Measurements from ENCODE around the gene RPP25L. TPM values are rescaled to one million over a fixed set of nuclear protein-coding genes. Genes with fewer than 3 reads are reported as not detected.

RPP25L gene
- total RNA-seq, 1 donor from 2014 or later, result 30.5 TPM

DNA sequence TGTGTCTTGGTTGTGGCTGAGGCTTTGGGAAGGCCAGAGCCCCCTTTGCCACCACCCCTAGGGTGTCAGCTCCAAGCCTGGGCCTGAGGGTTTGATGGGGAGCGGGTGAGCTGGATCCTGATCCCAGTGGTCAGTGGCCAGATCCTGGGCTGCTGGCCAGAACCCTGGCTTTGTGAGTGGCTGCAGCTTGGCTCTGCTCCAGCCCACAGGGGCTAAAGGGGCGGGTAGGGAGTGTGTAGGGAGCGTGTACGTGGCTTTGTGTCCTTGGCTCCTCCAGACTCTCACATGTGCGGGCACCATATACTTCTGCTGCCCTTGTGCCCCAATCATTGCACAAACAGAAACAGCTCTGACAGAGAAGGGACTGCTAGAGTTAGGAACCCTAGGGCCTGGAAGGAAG, 38.9 kb upstream of the RPP25L start:
- Mint-ChIP-seq H3K4me1 (ENCODE audit: low read depth) (peaks cover 47% of the 10 kb centered on the region), H3K4me3 (ENCODE audit: low read depth) (peak overlapping the region; percentile 39), H3K27ac (no peak overlapping the region), H3K36me3 (ENCODE audit: insufficient read depth) (peaks cover 8% of the 10 kb centered on the region), H3K9me3 (ENCODE audit: low read depth) (no peaks in the 10 kb centered on the region), H3K27me3 (no peaks in the 10 kb centered on the region)
- TF ChIP-seq, protein P1, sequence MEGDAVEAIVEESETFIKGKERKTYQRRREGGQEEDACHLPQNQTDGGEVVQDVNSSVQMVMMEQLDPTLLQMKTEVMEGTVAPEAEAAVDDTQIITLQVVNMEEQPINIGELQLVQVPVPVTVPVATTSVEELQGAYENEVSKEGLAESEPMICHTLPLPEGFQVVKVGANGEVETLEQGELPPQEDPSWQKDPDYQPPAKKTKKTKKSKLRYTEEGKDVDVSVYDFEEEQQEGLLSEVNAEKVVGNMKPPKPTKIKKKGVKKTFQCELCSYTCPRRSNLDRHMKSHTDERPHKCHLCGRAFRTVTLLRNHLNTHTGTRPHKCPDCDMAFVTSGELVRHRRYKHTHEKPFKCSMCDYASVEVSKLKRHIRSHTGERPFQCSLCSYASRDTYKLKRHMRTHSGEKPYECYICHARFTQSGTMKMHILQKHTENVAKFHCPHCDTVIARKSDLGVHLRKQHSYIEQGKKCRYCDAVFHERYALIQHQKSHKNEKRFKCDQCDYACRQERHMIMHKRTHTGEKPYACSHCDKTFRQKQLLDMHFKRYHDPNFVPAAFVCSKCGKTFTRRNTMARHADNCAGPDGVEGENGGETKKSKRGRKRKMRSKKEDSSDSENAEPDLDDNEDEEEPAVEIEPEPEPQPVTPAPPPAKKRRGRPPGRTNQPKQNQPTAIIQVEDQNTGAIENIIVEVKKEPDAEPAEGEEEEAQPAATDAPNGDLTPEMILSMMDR (IDR thresholded peaks at IDR 0.05; ENCODE audit: unreplicated experiment), result no peak
- DNase-seq (ENCODE audit: low spot score, unreplicated experiment), result no peak

GRCh38 chr9:34648673-34649072, 36.8 kb upstream of the RPP25L start:
- Mint-ChIP-seq H3K9me3 (ENCODE audit: low read depth) (no peaks in the 10 kb centered on the region), H3K27ac (no peak overlapping the region), H3K27me3 (no peaks in the 10 kb centered on the region), H3K4me3 (ENCODE audit: low read depth) (no peak overlapping the region), H3K4me1 (ENCODE audit: low read depth) (peaks cover 48% of the 10 kb centered on the region), H3K36me3 (ENCODE audit: insufficient read depth) (peaks cover 8% of the 10 kb centered on the region)
- TF ChIP-seq, protein P1 (IDR thresholded peaks at IDR 0.05; ENCODE audit: unreplicated experiment), result no peak
- DNase-seq (ENCODE audit: low spot score, unreplicated experiment), result no peak

- H3K4me3 Mint-ChIP-seq (ENCODE audit: low read depth), result peak overlapping the region; percentile 84
- no peak for DNase-seq (ENCODE audit: low spot score, unreplicated experiment)
- peak overlapping the region; percentile 92 for H3K27ac Mint-ChIP-seq
- peaks cover 8% of the 10 kb centered on the region for H3K36me3 Mint-ChIP-seq (ENCODE audit: insufficient read depth)
- no peaks in the 10 kb centered on the region for H3K9me3 Mint-ChIP-seq (ENCODE audit: low read depth)
- TF ChIP-seq, protein P1 (IDR thresholded peaks at IDR 0.05; ENCODE audit: unreplicated experiment), result no peak
- H3K27me3 Mint-ChIP-seq, result no peaks in the 10 kb centered on the region
- peaks cover 39% of the 10 kb centered on the region for H3K4me1 Mint-ChIP-seq (ENCODE audit: low read depth)
These were observed 35.8 kb upstream of the RPP25L start for GRCh38 chr9:34647651-34648050.

GRCh38 chr9:34647084-34647403, 35.1 kb upstream of the RPP25L start:
- H3K4me1 Mint-ChIP-seq (ENCODE audit: low read depth), result peaks cover 32% of the 10 kb centered on the region
- no peak for DNase-seq (ENCODE audit: low spot score, unreplicated experiment)
- peaks cover 8% of the 10 kb centered on the region for H3K36me3 Mint-ChIP-seq (ENCODE audit: insufficient read depth)
- no peaks in the 10 kb centered on the region for H3K27me3 Mint-ChIP-seq
- peak overlapping the region; percentile 84 for H3K4me3 Mint-ChIP-seq (ENCODE audit: low read depth)
- no peaks in the 10 kb centered on the region for H3K9me3 Mint-ChIP-seq (ENCODE audit: low read depth)
- TF ChIP-seq, protein P1 (IDR thresholded peaks at IDR 0.05; ENCODE audit: unreplicated experiment), result no peak
- H3K27ac Mint-ChIP-seq, result peak overlapping the region; percentile 92

DNA sequence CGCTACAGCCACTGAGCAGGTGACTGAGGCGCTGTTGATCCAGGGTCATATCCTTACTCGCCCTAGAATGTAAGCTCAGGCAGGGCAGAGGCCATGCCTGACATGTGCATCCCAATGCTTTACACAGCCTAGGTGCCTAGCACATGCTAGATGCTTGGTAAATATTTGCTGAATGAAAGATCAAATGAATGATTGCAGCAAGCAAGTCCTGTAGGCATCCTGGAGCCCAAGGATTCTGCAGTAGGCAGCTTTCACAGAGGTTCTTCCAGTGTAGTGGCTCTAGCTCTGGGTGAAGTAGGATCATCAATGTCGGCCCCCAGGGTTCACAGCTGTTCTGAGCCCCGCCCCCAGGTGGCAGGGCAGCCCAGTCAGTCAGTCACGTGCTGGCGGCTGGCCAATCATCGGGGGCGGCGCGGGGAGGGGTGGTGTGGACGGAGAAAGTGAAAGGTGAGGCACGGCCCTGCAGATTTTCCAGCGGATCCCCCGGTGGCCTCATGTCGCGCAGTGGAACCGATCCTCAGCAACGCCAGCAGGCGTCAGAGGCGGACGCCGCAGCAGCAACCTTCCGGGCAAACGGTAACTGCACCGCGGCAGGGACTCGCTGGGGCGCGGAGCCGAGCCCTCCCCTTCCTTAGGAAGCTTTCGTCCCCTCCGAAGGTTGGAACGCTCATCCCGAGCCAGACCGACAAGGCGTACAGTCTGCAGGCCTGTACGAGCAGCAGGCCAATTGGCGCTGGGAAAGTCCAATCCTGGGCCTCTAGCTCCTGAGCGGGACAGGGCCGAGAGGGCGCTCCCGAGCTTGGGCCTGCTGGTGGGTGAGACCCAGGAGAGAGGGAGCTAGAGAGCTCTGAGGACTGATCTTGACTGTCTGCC, 34.5 kb upstream of the RPP25L start, which contains the start of gene GALT:
Gene GALT, plus strand, starts transcription at position 465 of the 873 bp plus-strand sequence. Its CDS starts 30 bp downstream, at position 495.
- Mint-ChIP-seq H3K27ac (peak within 1 kb of the TSS; percentile 92), H3K27me3 (no peaks in the 10 kb centered on the region), H3K9me3 (ENCODE audit: low read depth) (no peaks in the 10 kb centered on the region), H3K36me3 (ENCODE audit: insufficient read depth) (peaks cover 8% of the 10 kb centered on the region), H3K4me3 (ENCODE audit: low read depth) (peak within 1 kb of the TSS; percentile 84), H3K4me1 (ENCODE audit: low read depth) (peaks cover 29% of the 10 kb centered on the region)
- TF ChIP-seq, protein P1 (IDR thresholded peaks at IDR 0.05; ENCODE audit: unreplicated experiment), result peak; percentile 43
- DNase-seq (ENCODE audit: low spot score, unreplicated experiment), result peak; percentile 95

Data from progenitor cell of endocrine pancreas (in vitro differentiated cells).